ENCODE measurements around the gene CHST12.

CHST12 gene

DNA sequence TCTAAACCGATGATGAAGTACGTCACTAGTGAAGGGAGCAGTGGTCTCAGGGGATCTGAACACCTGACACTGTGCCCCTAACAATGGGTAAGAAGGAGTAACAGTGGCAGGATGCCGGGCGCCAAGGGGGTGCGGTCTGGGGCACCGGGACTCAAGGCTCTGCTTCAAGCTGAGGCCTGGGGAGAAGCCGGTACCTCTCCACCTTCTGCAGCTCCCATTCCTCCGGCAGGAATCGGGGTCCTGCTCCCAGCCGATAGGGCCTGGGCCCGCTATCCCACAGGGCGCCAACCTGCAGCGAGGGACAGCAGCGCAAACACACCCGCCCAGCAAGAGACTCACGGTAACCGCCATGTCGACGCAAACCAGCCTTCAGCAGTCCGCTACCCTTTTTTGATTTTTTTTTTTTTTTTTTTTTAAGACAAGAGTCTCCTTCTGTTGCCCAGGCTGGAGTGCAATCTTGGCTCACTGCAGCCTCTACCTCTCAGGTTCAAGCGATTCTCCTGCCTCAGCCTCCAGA, 8.8 kb upstream of the CHST12 start:
- TF ChIP-seq, protein P1, sequence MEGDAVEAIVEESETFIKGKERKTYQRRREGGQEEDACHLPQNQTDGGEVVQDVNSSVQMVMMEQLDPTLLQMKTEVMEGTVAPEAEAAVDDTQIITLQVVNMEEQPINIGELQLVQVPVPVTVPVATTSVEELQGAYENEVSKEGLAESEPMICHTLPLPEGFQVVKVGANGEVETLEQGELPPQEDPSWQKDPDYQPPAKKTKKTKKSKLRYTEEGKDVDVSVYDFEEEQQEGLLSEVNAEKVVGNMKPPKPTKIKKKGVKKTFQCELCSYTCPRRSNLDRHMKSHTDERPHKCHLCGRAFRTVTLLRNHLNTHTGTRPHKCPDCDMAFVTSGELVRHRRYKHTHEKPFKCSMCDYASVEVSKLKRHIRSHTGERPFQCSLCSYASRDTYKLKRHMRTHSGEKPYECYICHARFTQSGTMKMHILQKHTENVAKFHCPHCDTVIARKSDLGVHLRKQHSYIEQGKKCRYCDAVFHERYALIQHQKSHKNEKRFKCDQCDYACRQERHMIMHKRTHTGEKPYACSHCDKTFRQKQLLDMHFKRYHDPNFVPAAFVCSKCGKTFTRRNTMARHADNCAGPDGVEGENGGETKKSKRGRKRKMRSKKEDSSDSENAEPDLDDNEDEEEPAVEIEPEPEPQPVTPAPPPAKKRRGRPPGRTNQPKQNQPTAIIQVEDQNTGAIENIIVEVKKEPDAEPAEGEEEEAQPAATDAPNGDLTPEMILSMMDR (IDR thresholded peaks at IDR 0.05; ENCODE audit: insufficient read depth, missing control alignments): no peak
- DNase-seq (ENCODE audit: insufficient read length, low spot score) (no peak), FAIRE-seq (no peak)

DNA sequence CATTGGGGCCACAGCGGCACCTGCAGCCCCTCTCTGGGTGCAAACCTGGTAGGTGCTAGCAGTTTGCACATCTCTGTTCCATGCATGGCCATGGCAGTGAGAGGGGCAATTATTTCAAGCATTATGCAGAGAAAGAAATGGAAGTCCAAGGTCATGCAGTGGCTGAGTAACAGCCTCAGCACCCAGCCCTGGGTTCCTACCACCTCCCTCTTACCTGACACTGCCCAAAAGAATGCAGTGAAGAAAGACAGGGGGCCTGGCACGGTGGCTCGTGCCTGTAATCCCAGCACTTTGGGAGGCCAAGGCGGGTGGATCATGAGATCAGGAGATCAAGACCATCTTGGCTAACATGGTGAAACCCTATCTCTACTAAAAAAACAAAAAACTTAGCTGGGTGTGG, 4.9 kb upstream of the CHST12 start:
- TF ChIP-seq, protein P1 (IDR thresholded peaks at IDR 0.05; ENCODE audit: insufficient read depth, missing control alignments): no peak
- FAIRE-seq (no peak), DNase-seq (ENCODE audit: insufficient read length, low spot score) (no peak)

DNA sequence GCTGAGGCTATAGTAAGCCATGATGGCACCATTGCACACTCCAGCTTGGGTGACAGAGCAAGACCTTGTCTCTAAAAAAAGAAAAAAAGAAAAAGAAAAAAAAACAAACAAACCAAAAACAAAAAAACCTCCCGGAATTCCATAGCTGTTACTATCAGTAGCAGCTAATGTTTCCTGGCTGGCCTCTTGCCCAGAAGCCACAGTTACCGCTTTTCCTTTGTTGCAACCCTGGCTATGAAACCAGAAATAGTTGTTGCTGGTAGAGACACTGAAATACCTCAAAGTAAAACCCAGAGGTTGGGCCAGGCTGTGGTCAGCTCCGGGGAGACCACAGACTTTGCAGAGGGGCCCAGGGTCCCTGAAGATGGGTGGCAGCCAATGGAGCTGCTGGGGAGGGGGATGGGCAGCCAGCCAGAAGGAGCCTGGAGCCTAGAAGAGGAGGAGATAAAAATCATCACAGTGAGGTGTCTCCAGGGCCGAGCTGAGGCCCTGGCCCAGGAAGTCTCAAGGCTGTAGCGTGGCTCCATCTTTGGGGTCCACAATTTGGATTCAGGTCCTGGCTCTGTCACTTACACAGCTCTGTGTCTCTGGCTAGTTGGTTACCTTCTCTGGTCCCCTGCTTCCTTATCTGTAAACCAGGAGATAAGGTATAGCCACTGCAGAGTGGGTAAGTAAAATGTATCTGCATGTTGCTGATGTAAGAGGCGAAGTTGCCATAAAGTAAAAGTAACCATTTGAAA, 3.4 kb upstream of the CHST12 start:
- DNase-seq (ENCODE audit: insufficient read length, low spot score): no peak
- no peak for FAIRE-seq

DNA sequence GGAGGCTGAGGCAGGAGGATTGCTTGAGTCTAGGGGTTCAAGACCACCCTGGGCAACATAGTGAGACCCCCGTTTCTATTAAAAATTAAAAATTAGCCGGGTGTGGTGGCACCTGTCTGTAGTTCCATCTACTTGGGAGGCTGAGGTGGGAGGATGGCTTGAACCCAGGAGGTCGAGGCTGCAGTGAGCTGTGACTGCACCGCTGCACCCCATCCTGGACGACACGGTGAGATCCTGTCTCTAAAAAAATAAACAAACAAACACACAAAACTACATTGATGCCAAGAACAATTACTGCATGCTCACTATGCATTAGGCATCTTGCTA, 761 bp upstream of the CHST12 start:
- TF ChIP-seq, protein P1 (IDR thresholded peaks at IDR 0.05; ENCODE audit: insufficient read depth, missing control alignments): no peak
- DNase-seq (ENCODE audit: insufficient read length, low spot score) (no peak), FAIRE-seq (no peak)

More for the DNA sequence above, 3.4 kb upstream of the CHST12 start:
- TF ChIP-seq, protein P1 (IDR thresholded peaks at IDR 0.05; ENCODE audit: insufficient read depth, missing control alignments): no peak

DNA sequence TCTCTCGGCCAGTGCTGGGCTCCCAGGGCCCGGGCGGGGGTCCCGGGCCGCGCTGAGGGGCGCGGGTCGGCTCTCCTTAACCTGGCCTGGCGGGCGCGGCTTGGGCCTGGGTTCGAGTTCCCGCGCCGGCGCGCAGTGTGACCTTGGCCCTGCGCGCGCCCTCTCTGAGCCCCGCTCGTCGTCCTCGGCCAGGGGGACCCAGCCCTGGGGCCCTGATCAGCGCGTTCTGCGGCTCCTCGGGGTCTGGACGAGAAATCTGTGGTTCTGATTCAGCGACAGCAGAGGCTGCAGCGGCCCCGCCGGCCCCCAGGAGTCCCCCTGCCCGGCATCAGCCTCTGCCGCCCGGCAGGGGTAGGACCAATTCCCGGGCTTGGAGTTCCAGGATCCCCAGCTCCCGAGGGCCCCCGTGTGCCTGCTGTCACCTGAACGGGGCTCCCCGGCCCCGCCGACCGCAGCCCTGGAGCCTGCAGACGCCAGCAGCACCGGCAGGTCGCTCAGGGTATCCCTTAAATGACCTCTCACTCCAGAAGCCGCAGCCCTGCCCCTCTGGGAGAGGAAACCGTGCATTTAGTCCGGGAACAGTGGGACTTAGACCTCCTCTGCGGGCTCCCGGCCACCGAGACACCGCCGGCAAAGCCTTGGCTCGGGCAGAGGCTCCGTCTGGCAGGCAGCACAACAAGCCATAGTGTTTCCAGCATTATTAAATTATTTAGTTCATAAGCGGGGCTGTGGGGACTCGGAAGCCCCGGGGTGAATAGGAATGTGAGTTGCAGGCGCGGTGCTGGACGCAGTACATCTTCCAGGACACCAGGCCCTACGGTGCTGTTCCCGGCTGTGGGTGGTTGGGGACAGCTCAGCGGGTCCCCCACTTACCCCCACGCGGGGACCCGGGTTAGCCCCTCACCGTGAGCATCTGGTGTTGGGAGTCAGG, 572 bp downstream of the CHST12 start:
- DNase-seq (ENCODE audit: insufficient read length, low spot score) (no peak), FAIRE-seq (no peak)
- TF ChIP-seq, protein P1 (IDR thresholded peaks at IDR 0.05; ENCODE audit: insufficient read depth, missing control alignments): no peak

DNA sequence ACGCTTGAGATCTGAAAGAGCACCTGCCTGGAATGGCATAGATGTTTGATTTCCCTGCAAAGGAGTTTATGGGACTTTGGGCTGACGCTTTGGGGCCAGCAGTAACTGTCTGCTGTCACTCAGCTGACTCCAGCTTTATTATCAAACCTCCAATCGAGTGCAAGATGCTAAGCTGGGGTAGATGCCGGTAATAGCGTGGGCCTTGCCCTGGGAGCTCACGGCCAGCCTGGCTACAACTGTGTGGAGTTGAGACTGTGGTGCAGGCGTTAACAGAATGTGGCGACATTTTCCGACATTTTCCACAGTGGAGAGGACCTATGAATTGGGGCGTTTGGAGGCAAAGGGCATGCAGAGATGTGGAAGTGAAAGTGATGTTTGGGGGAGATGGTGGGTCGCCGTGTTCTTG, 1.3 kb downstream of the CHST12 start:
- DNase-seq (ENCODE audit: insufficient read length, low spot score): no peak
- TF ChIP-seq, protein P1 (IDR thresholded peaks at IDR 0.05; ENCODE audit: insufficient read depth, missing control alignments): no peak
- no peak for FAIRE-seq
